SK-N-MC (cell line): ENCODE data around the gene ABR.

ENCODE experiments used
- EZH2 ChIP-seq: fragments of 200-600 bp; sonication (generic); IDR thresholded peaks from one replicate; pipeline ENCODE4 v1.6.1; 2017; ENCODE audit warnings: antibody characterized with exemption
- POLR2AphosphoS5 ChIP-seq: IDR thresholded peaks from 2 replicates; pipeline ENCODE4 v1.6.1; 2012; ENCODE audit warnings: mild to moderate bottlenecking, low read depth, low read length, borderline replicate concordance

DNA sequence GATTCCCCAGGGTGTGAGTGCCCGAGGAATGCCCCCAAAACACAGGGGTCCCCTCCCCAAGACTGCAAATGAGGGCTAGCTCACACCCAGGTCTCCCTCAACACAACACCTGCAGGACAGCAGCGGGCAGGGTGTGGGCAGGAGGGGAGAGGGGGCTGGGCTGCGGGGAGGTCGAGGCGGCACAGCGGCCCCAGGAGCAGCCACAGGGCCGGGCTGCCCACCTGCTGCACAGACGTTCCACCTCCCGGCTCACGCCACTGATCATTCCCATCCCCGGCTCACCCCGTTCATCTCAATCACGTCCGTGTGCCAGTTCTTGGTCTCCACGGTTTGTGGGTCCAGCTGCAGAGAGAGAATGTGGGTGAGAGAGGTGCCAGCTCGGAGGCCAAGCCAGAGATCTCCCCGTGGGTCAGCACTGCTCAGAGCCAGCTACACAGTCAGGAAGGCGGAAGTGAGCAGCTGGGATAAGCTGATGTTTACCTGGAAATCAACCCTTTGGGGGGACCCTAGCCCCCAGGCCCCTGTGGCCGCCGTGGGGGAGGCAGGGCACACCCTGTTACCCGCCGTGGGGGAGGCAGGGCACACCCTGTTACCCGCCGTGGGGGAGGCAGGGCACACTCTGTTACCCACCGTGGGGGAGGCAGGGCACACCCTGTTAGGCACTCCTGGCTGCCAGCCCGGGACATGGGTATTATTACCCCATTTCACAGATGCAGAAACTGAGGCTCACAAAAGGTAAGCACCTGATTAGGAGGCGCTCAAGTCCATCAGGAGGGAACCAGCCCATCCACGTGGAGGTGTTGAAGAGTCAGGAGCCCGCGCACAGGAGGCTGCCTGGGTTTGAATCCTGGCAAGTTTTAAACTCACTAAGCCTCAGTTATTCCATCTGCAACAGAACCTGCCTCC is 166.7 kb downstream of the ABR start:
- TF ChIP-seq POLR2AphosphoS5, result no peak
- no peak for TF ChIP-seq EZH2
